ENCODE data around the gene FAM20C.

DNA sequence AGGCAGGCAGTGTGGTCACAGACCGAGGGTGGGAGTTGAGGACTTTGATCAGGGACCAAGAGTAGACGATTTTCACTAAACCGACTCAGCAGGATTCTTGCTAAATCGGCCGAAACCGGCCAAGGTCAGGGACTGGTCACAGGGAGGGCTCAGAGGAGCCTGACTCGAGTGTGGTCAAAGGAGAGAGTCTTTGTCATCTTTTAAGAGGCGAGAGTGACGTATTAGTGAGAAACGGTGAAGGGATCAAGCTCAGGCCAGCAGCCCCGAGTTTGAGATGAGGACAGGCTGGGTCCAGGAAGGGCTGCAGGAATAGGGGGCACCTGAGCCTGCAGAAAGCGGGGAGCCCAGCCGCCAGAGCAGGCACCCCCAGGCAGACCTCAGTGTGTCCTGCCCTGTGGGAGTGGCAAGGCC is 41.6 kb upstream of the FAM20C start:
- TF ChIP-seq EP300 (IDR thresholded peaks at IDR 0.05) (no peak), POLR2A (IDR thresholded peaks at IDR 0.05) (no peak)
